HG03045 (cell line): ENCODE data around the gene LRRC8B.
"Not testable (repeated sequence)": the region's sequence is repeated elsewhere in the genome, so short reads cannot be mapped to it uniquely, and the experiment has no call there.

ENCODE experiments used
- ATAC-seq: cut with Tn5 transposase; IDR thresholded peaks from one replicate; pipeline ENCODE4 v1.9.1; 2021; ENCODE audit warnings: mild to moderate bottlenecking, moderate library complexity; ENCODE audit not compliant: unreplicated experiment

LRRC8B gene

GRCh38 chr1:89578946-89579684 is 54.5 kb downstream of the LRRC8B start:
- ATAC-seq: no peak

GRCh38 chr1:89580036-89580435 is 55.4 kb downstream of the LRRC8B start:
- ATAC-seq: no peak

GRCh38 chr1:89581859-89582258 is 57.2 kb downstream of the LRRC8B start:
- ATAC-seq: no peak

DNA sequence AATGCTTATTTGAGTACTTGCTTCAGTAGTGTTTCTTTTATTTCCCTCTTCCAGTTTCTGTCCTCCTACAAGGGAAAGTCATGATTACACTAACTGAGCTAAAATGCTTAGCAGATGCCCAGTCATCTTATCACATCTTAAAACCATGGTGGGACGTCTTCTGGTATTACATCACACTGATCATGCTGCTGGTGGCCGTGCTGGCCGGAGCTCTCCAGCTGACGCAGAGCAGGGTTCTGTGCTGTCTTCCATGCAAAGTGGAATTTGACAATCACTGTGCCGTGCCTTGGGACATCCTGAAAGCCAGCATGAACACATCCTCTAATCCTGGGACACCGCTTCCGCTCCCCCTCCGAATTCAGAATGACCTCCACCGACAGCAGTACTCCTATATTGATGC is 57.9 kb downstream of the LRRC8B start:
- no peak for ATAC-seq

DNA sequence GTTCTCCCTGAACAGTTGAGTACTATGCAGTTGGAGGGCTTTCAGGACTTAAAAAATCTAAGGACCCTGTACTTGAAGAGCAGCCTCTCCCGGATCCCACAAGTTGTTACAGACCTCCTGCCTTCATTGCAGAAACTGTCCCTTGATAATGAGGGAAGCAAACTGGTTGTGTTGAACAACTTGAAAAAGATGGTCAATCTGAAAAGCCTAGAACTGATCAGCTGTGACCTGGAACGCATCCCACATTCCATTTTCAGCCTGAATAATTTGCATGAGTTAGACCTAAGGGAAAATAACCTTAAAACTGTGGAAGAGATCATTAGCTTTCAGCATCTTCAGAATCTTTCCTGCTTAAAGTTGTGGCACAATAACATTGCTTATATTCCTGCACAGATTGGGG is 59.6 kb downstream of the LRRC8B start:
- no peak for ATAC-seq

DNA sequence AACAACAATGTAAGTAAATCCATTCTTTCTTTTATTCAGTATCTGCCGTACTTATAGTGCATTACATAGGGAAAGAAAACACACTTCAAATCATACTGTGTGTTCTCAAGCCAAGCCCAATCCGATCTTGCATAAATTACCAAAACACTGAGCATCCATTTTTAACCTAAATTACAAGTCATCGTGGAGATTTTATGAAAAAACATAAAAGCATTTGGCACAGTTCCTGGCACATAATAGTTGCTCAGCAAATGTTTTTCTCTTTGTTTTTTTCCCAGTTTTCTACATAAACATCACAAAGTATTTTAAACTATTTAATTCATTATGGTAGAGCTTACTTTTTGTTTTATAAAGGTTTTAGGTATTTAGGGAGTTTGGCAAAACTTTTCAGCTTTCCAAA is 60.2 kb downstream of the LRRC8B start:
- no peak for ATAC-seq

DNA sequence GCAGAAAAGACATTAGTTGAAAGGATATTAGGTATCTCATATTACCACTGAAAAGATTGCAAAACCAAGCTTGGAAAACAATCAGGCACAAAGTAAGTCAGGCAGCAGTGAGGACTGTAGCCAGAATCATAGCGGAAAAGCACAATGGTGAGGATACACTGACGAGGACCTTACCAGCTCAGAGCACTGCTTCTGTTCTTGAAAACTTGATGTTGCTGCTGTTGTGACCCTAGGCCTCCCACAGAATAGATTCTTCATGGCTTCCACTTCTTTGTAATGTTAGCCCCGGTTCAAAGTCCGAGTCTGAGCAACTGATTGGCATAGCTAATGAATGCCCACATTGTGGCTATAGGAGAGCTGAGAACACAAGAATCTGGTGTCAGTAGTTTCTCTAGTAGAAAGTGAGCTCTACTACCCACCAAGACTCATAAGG is 63.1 kb downstream of the LRRC8B start:
- ATAC-seq: no peak

- no peak for ATAC-seq
Observed at GRCh38 chr1:89588480-89588879, 63.9 kb downstream of the LRRC8B start.

GRCh38 chr1:89589515-89589914 is 64.9 kb downstream of the LRRC8B start:
- no peak for ATAC-seq

- ATAC-seq: no peak
Observed at GRCh38 chr1:89590341-89591080, 65.9 kb downstream of the LRRC8B start.

DNA sequence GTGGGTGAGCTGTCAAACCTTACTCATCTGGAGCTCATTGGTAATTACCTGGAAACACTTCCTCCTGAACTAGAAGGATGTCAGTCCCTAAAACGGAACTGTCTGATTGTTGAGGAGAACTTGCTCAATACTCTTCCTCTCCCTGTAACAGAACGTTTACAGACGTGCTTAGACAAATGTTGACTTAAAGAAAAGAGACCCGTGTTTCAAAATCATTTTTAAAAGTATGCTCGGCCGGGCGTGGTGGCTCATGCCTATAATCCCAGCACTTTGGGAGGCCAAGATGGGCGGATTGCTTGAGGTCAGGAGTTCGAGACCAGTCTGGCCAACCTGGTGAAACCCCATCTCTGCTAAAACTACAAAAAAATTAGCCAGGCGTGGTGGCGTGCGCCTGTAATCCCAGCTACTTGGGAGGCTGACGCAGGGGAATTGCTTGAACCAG is 68.3 kb downstream of the LRRC8B start:
- ATAC-seq: not testable (repeated sequence)

GRCh38 chr1:89594096-89594740 is 69.6 kb downstream of the LRRC8B start:
- no peak for ATAC-seq

GRCh38 chr1:89596698-89597097 is 72.1 kb downstream of the LRRC8B start:
- no peak for ATAC-seq

GRCh38 chr1:89598450-89599331 is 74.1 kb downstream of the LRRC8B start:
- ATAC-seq: no peak

GRCh38 chr1:89599332-89599630 is 74.7 kb downstream of the LRRC8B start:
- ATAC-seq: no peak

DNA sequence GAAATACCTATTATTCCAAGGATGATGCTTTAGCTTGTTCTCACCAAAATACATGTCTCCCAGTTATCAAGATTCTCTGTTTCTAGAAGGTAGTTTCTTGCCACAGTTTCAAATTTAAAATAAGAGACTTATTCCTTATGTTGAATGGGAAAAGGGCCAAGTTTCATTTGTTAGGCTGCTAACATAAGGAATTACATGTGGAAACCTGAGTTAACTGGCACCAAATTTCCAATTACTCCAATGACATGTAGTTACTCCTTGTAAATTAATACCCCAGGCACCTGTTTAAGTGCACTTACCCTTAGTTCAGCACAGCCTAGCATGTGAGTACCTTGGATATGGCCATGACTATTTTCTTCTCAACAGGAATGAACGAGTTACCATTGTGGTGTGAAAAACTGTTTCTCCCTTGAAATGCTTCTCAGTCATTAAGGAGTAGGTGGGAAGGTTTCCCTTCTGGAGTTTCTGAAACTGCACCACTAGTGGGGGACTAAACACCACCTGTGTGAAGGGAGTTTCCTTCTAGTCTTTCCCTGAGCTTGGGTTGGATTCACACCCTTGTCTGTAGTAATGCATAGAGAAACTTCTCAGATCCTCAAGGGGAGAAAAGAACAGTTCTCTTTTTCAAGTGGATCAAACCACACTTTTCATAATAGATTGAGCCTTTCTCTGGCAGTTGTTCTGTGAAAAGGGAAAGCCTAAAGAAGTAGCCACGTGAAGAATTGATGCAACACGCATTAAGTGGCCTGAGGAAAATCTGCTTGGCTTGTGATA is 76.0 kb downstream of the LRRC8B start:
- ATAC-seq: no peak

DNA sequence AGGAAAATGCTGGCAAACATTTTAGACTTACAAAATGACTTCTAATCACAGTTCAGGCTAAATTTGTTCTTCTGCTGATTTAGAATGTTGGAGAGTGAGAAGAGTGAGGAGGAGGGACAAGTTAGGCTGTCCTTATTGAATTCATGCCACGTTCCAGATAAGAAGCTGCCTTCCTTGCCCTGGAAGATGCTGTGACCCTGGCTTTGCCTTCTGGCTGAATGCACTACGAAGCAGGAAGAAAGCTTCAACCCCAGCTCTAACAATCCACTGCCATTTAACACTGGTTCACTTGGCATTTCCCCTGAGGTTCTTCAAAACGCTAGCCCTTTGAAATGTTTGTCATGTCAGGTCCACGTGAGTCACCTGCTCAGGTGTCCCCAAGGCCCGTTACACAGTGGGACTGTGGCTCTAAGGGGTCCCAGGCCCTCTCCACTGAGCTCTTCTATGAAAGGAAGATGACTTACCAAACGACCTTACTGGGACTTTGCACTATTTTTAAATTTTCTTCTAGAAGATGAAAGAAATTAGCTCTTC is 78.3 kb downstream of the LRRC8B start:
- no peak for ATAC-seq

GRCh38 chr1:89603651-89604413 is 79.2 kb downstream of the LRRC8B start:
- no peak for ATAC-seq

GRCh38 chr1:89604414-89604735 is 79.7 kb downstream of the LRRC8B start:
- ATAC-seq: no peak
